H9 (cell line): ENCODE results near the gene SERPINA5. TPM values are rescaled to one million over a fixed set of nuclear protein-coding genes. Genes with fewer than 3 reads are reported as not detected.

Source experiments
- DNase-seq: peaks from one replicate; pipeline ENCODE4 v3.0.0-alpha.2; 2017
- H2AFZ ChIP-seq: one replicate; pipeline ENCODE4 v1.6.1; 2013; ENCODE audit warnings: mild to moderate bottlenecking, low read length, control low read depth, moderate library complexity
- H2AK5ac ChIP-seq: 2 replicates; pipeline ENCODE4 v1.6.1; 2013; ENCODE audit warnings: low read length, control low read depth, mixed read lengths; ENCODE audit not compliant: insufficient read length
- H2BK120ac ChIP-seq: one replicate; pipeline ENCODE4 v1.6.1; 2013; ENCODE audit warnings: low read depth, mild to moderate bottlenecking, low read length, control low read depth, inconsistent platforms; ENCODE audit not compliant: poor library complexity, severe bottlenecking
- H2BK12ac ChIP-seq: 2 replicates; pipeline ENCODE4 v1.6.1; 2013; ENCODE audit warnings: low read length, control low read depth, mixed read lengths, low read depth; ENCODE audit not compliant: insufficient read length
- H2BK15ac ChIP-seq: 2 replicates; pipeline ENCODE4 v1.6.1; 2013; ENCODE audit warnings: low read depth, low read length, control low read depth
- H2BK20ac ChIP-seq: one replicate; pipeline ENCODE4 v1.6.1; 2013; ENCODE audit warnings: low read depth, mild to moderate bottlenecking, low read length, control low read depth, inconsistent platforms; ENCODE audit not compliant: poor library complexity, severe bottlenecking
- H2BK5ac ChIP-seq: 2 replicates; pipeline ENCODE4 v1.6.1; 2013; ENCODE audit warnings: low read length, control low read depth, mixed read lengths; ENCODE audit not compliant: insufficient read length
- H3K14ac ChIP-seq: 2 replicates; pipeline ENCODE4 v1.6.1; 2013; ENCODE audit warnings: low read length, control low read depth; ENCODE audit not compliant: insufficient read depth
- H3K18ac ChIP-seq: 2 replicates; pipeline ENCODE4 v1.6.1; 2013; ENCODE audit warnings: low read depth, mild to moderate bottlenecking, mixed read lengths, low read length, control low read depth; ENCODE audit not compliant: insufficient read length
- H3K23ac ChIP-seq: 2 replicates; pipeline ENCODE4 v1.6.1; 2013; ENCODE audit warnings: low read length, control low read depth, mixed read lengths, low read depth; ENCODE audit not compliant: insufficient read length
- H3K23me2 ChIP-seq: 2 replicates; pipeline ENCODE4 v1.6.1; 2013; ENCODE audit warnings: low read depth, mild to moderate bottlenecking, mixed read lengths, low read length, control low read depth; ENCODE audit not compliant: insufficient read length, poor library complexity, severe bottlenecking
- H3K27ac ChIP-seq: 2 replicates; pipeline ENCODE4 v1.5.1; 2013; ENCODE audit warnings: low read length, control low read depth, mixed read lengths, low read depth; ENCODE audit not compliant: insufficient read length
- H3K27me3 ChIP-seq: 2 replicates; pipeline ENCODE4 v1.6.1; 2013; ENCODE audit warnings: low read length, control low read depth, inconsistent platforms; ENCODE audit not compliant: insufficient read depth
- H3K4ac ChIP-seq: 2 replicates; pipeline ENCODE4 v1.6.1; 2013; ENCODE audit warnings: low read depth, mild to moderate bottlenecking, control low read depth, inconsistent platforms, low read length, moderate library complexity
- H3K4me1 ChIP-seq: 2 replicates; pipeline ENCODE4 v1.6.1; 2013; ENCODE audit warnings: low read length, control low read depth, inconsistent platforms; ENCODE audit not compliant: insufficient read depth
- H3K4me2 ChIP-seq: 2 replicates; pipeline ENCODE4 v1.6.1; 2013; ENCODE audit warnings: low read length, control low read depth, mixed read lengths; ENCODE audit not compliant: insufficient read length, insufficient read depth
- H3K56ac ChIP-seq: 2 replicates; pipeline ENCODE4 v1.6.1; 2013; ENCODE audit warnings: low read depth, mild to moderate bottlenecking, mixed read lengths, low read length, control low read depth; ENCODE audit not compliant: insufficient read length
- H3K79me1 ChIP-seq: 2 replicates; pipeline ENCODE4 v1.6.1; 2013; ENCODE audit warnings: low read depth, mild to moderate bottlenecking, moderate library complexity, low read length, control low read depth, inconsistent platforms; ENCODE audit not compliant: insufficient read depth, poor library complexity, severe bottlenecking
- H3K79me2 ChIP-seq: 2 replicates; pipeline ENCODE4 v1.6.1; 2013; ENCODE audit warnings: low read length, control low read depth, inconsistent platforms; ENCODE audit not compliant: insufficient read depth
- H3K9ac ChIP-seq: 2 replicates; pipeline ENCODE4 v1.6.1; 2013; ENCODE audit warnings: low read length, control low read depth, mixed read lengths; ENCODE audit not compliant: insufficient read length; ENCODE audit errors: extremely low read depth
- H3K9me3 ChIP-seq: one replicate; pipeline ENCODE4 v1.6.1; 2013; ENCODE audit warnings: low read depth, low read length, inconsistent platforms; ENCODE audit not compliant: control insufficient read depth
- H3T11ph ChIP-seq: one replicate; pipeline ENCODE4 v1.6.1; 2013; ENCODE audit warnings: mild to moderate bottlenecking, low read length, control low read depth, inconsistent platforms
- H4K20me1 ChIP-seq: one replicate; pipeline ENCODE4 v1.6.1; 2013; ENCODE audit not compliant: control insufficient read depth, insufficient read length, insufficient read depth
- H4K5ac ChIP-seq: 2 replicates; pipeline ENCODE4 v1.6.1; 2013; ENCODE audit warnings: low read depth, mild to moderate bottlenecking, mixed read lengths, low read length, control low read depth; ENCODE audit not compliant: insufficient read length
- H4K8ac ChIP-seq: replicated peaks from 2 replicates; pipeline ENCODE4 v1.6.1; 2013; ENCODE audit warnings: low read length, control low read depth, mixed read lengths, low read depth; ENCODE audit not compliant: insufficient read length
- H4K91ac ChIP-seq: 2 replicates; pipeline ENCODE4 v1.6.1; 2013; ENCODE audit warnings: low read depth, mild to moderate bottlenecking, moderate library complexity, mixed read lengths, low read length, control low read depth; ENCODE audit not compliant: insufficient read length
- H3K27ac Mint-ChIP-seq, 3 experiments: 2 replicates in 2 of 3; 3 replicates in 1 of 3; pipeline ENCODE4 v1.8.0; 2020 to 2021; ENCODE audit warnings: mixed read lengths in 3 of 3, mild to moderate bottlenecking in 1 of 3, moderate library complexity in 1 of 3
- H3K27me3 Mint-ChIP-seq: 2 replicates; pipeline ENCODE4 v1.8.0; 2021; ENCODE audit warnings: low read depth, mild to moderate bottlenecking, moderate library complexity, mixed read lengths
- H3K36me3 Mint-ChIP-seq, 3 experiments: 2 replicates in 2 of 3; 3 replicates in 1 of 3; pipeline ENCODE4 v1.8.0; 2020 to 2021; ENCODE audit warnings: low read depth in 3 of 3, mixed read lengths in 3 of 3; ENCODE audit not compliant: insufficient read depth in 1 of 3
- H3K4me1 Mint-ChIP-seq, 2 experiments: 2 replicates each; pipeline ENCODE4 v1.8.0; 2020; ENCODE audit warnings: mixed read lengths in 2 of 2
- H3K4me3 Mint-ChIP-seq, 2 experiments: 2 replicates in 1 of 2; 3 replicates in 1 of 2; pipeline ENCODE4 v1.8.0; 2020 to 2021; ENCODE audit warnings: mild to moderate bottlenecking in 2 of 2, mixed read lengths in 2 of 2, moderate library complexity in 1 of 2
- H3K9me3 Mint-ChIP-seq, 2 experiments: 2 replicates in 1 of 2; 3 replicates in 1 of 2; pipeline ENCODE4 v1.8.0; 2020; ENCODE audit warnings: mild to moderate bottlenecking in 2 of 2, mixed read lengths in 2 of 2, moderate library complexity in 1 of 2
- CTCF ChIP-seq: fragments of 200-600 bp; sonication (generic); conservative IDR thresholded peaks from 3 replicates; pipeline ENCODE4 v1.8.0; 2021; ENCODE audit warnings: antibody characterized with exemption, mild to moderate bottlenecking
- WGBS: extraction: QIAGEN DNeasy Blood & Tissue Kit; methylation state at CpG from one replicate; pipeline ENCODE4 v1.1.7; 2013; ENCODE audit warnings: missing lambda C conversion rate, low lambda C conversion rate, mixed read lengths; ENCODE audit not compliant: insufficient read length; ENCODE audit errors: extremely low coverage; 5-methylcytosine and 5-hydroxymethylcytosine counted together
- total RNA-seq: library from RNA; stranded (reverse); gene quantifications from 2 replicates; pipeline ENCODE4 v1.2.1, GENCODE V29; 2021

SERPINA5 gene
- total RNA-seq, 1 experiment from 2014 or later, result 1.1 TPM

GRCh38 chr14:94623422-94623809, 42.2 kb downstream of the SERPINA5 start:
- H3K18ac ChIP-seq, result no peak overlapping the region
- H3T11ph ChIP-seq, result no peak overlapping the region
- H3K4ac ChIP-seq, result no peak overlapping the region
- no peaks in the 10 kb centered on the region for H3K79me2 ChIP-seq
- no peak overlapping the region for H2AK5ac ChIP-seq
- H4K20me1 ChIP-seq, result no peaks in the 10 kb centered on the region
- no peak overlapping the region for H4K5ac ChIP-seq
- no peak for DNase-seq
- no CpG with 5 or more reads among the region's 4 CpGs for WGBS
- H3K4me3 Mint-ChIP-seq, result no peak overlapping the region
- no peak overlapping the region for H2BK12ac ChIP-seq
- no peak overlapping the region for H4K8ac ChIP-seq
- no peak overlapping the region for H2BK15ac ChIP-seq
- peaks cover 4% of the 10 kb centered on the region for H3K9me3 ChIP-seq
- no peak overlapping the region for H3K56ac ChIP-seq
- H3K4me1 Mint-ChIP-seq, result no peaks in the 10 kb centered on the region
- no peak overlapping the region for H3K4me2 ChIP-seq
- H4K91ac ChIP-seq, result no peak overlapping the region
- H3K4me1 ChIP-seq, result no peaks in the 10 kb centered on the region
- H3K27me3 Mint-ChIP-seq, result peaks cover 14% of the 10 kb centered on the region
- no peak overlapping the region for H2AFZ ChIP-seq
- no peak overlapping the region for H2BK5ac ChIP-seq
- no peak overlapping the region for H3K23ac ChIP-seq
- H3K14ac ChIP-seq, result no peak overlapping the region
- TF ChIP-seq CTCF, result no peak
- no peaks in the 10 kb centered on the region for H3K23me2 ChIP-seq
- H3K9ac ChIP-seq, result no peak overlapping the region
- H3K36me3 Mint-ChIP-seq, result peaks cover 2 to 11% (median 6%) of the 10 kb centered on the region in 3 experiments; a peak in 5 of 7 replicates
- H3K27me3 ChIP-seq, result no peaks in the 10 kb centered on the region
- no peaks in the 10 kb centered on the region for H3K79me1 ChIP-seq
- H3K27ac ChIP-seq, result no peak overlapping the region
- no peak overlapping the region for H2BK20ac ChIP-seq
- H3K27ac Mint-ChIP-seq, result no peak overlapping the region
- no peak overlapping the region for H2BK120ac ChIP-seq
- peaks cover 16 to 19% of the 10 kb centered on the region in 2 experiments for H3K9me3 Mint-ChIP-seq
